ENCODE results near the gene NR3C2. TPM values are rescaled to one million over a fixed set of nuclear protein-coding genes. Genes with fewer than 3 reads are reported as not detected.

NR3C2 gene
- total RNA-seq, 1 experiment from 2014 or later, result 0.26 TPM

GRCh38 chr4:148275266-148275665 lies 166.9 kb downstream of the NR3C2 start:
- Histone ChIP-seq H3K4me3 (ENCODE audit: low read depth in 2 of 2, low read length in 2 of 2) (no peak overlapping the region), H3K9me3 (ENCODE audit: control insufficient read depth, insufficient read depth, low read depth, low read length) (no peaks in the 10 kb centered on the region), H3K27ac (ENCODE audit: low read length) (no peak overlapping the region), H3K4me1 (ENCODE audit: control insufficient read depth, insufficient read depth, low read length) (no peaks in the 10 kb centered on the region), H3K36me3 (ENCODE audit: control insufficient read depth, insufficient read depth, low read length) (no peaks in the 10 kb centered on the region), H3K27me3 (ENCODE audit: control insufficient read depth, insufficient read depth, low read length) (no peaks in the 10 kb centered on the region)
- intact Hi-C loops (cut with micrococcal nuclease; ENCODE audit: unreplicated experiment) (no loop called here), in situ Hi-C loops (cut with HindIII; ENCODE audit: low pct_unique_long_range_greater_than_20kb, low sequenced_read_pairs) (no loop called here)
- ATAC-seq (no peak), DNase-seq (ENCODE audit: low read depth, low spot score) (no peak)
- TF ChIP-seq TCF7L2 (IDR thresholded peaks at IDR 0.05; ENCODE audit: low read depth, low read length) (no peak), SIN3A (IDR thresholded peaks at IDR 0.05; ENCODE audit: borderline replicate concordance, insufficient read depth, low read depth, low read length) (no peak)
- CTCF ChIA-PET, result no interaction called here
- POLR2A ChIA-PET, result no interaction called here
- BruUV-seq (replicated peaks), result no TSS peak

GRCh38 chr4:148273501-148273986 lies 168.7 kb downstream of the NR3C2 start:
- in situ Hi-C loops (cut with HindIII; ENCODE audit: low pct_unique_long_range_greater_than_20kb, low sequenced_read_pairs) (no loop called here), intact Hi-C loops (cut with micrococcal nuclease; ENCODE audit: unreplicated experiment) (no loop called here)
- Histone ChIP-seq H3K9me3 (ENCODE audit: control insufficient read depth, insufficient read depth, low read depth, low read length) (no peaks in the 10 kb centered on the region), H3K4me1 (ENCODE audit: control insufficient read depth, insufficient read depth, low read length) (no peaks in the 10 kb centered on the region), H3K36me3 (ENCODE audit: control insufficient read depth, insufficient read depth, low read length) (no peaks in the 10 kb centered on the region), H3K4me3 (ENCODE audit: low read depth in 2 of 2, low read length in 2 of 2) (no peak overlapping the region), H3K27me3 (ENCODE audit: control insufficient read depth, insufficient read depth, low read length) (no peaks in the 10 kb centered on the region), H3K27ac (ENCODE audit: low read length) (no peak overlapping the region)
- ChIA-PET POLR2A (no interaction called here), CTCF (no interaction called here)
- DNase-seq (ENCODE audit: low read depth, low spot score), result no peak
- no peak for ATAC-seq
- TF ChIP-seq REST (IDR thresholded peaks at IDR 0.05; ENCODE audit: insufficient read depth in 1 of 2, low read depth in 2 of 2, low read length in 1 of 2), result no peak
- TF ChIP-seq TCF7L2 (IDR thresholded peaks at IDR 0.05; ENCODE audit: low read depth, low read length), result no peak
- no peak for TF ChIP-seq SIN3A (IDR thresholded peaks at IDR 0.05; ENCODE audit: borderline replicate concordance, insufficient read depth, low read depth, low read length)
- no peak for TF ChIP-seq POLR2AphosphoS5 (IDR thresholded peaks at IDR 0.05; ENCODE audit: low read depth, low read length)
- no peak for TF ChIP-seq CTCF (IDR thresholded peaks at IDR 0.05)
- BruUV-seq (replicated peaks), result no TSS peak

GRCh38 chr4:148271166-148271565 lies 171.0 kb downstream of the NR3C2 start:
- no peak for TF ChIP-seq SIN3A (IDR thresholded peaks at IDR 0.05; ENCODE audit: borderline replicate concordance, insufficient read depth, low read depth, low read length)
- no peak for TF ChIP-seq TCF7L2 (IDR thresholded peaks at IDR 0.05; ENCODE audit: low read depth, low read length)
- TF ChIP-seq REST (IDR thresholded peaks at IDR 0.05; ENCODE audit: insufficient read depth in 1 of 2, low read depth in 2 of 2, low read length in 1 of 2), result no peak
- ChIA-PET POLR2A (no interaction called here), CTCF (no interaction called here)
- BruUV-seq (replicated peaks), result no TSS peak
- Histone ChIP-seq H3K9me3 (ENCODE audit: control insufficient read depth, insufficient read depth, low read depth, low read length) (no peaks in the 10 kb centered on the region), H3K4me1 (ENCODE audit: control insufficient read depth, insufficient read depth, low read length) (no peaks in the 10 kb centered on the region), H3K27ac (ENCODE audit: low read length) (no peak overlapping the region), H3K27me3 (ENCODE audit: control insufficient read depth, insufficient read depth, low read length) (no peaks in the 10 kb centered on the region), H3K4me3 (ENCODE audit: low read depth in 2 of 2, low read length in 2 of 2) (no peak overlapping the region), H3K36me3 (ENCODE audit: control insufficient read depth, insufficient read depth, low read length) (no peaks in the 10 kb centered on the region)
- no peak for ATAC-seq
- DNase-seq (ENCODE audit: low read depth, low spot score), result no peak
- intact Hi-C loops (cut with micrococcal nuclease; ENCODE audit: unreplicated experiment), result no loop called here
- in situ Hi-C loops (cut with HindIII; ENCODE audit: low pct_unique_long_range_greater_than_20kb, low sequenced_read_pairs), result no loop called here

Measured in Panc1 (cell line).